Mesothelial cell of epicardium (in vitro differentiated cells): ENCODE measurements around the gene MCF2L2. TPM values are rescaled to one million over a fixed set of nuclear protein-coding genes. Genes with fewer than 3 reads are reported as not detected.

Experiments used
- DNase-seq, 2 experiments: peaks; one replicate each; pipeline ENCODE4 v3.0.0; 2021; ENCODE audit warnings: low spot score in 2 of 2; ENCODE audit not compliant: unreplicated experiment in 2 of 2
- H3K27ac Mint-ChIP-seq: 2 replicates; pipeline ENCODE4 v1.8.0; 2021; ENCODE audit warnings: mixed read lengths
- H3K27me3 Mint-ChIP-seq: 2 replicates; pipeline ENCODE4 v1.8.0; 2021; ENCODE audit warnings: low read depth, mixed read lengths
- H3K36me3 Mint-ChIP-seq: 2 replicates; pipeline ENCODE4 v1.8.0; 2021; ENCODE audit warnings: mixed read lengths
- H3K4me1 Mint-ChIP-seq: 2 replicates; pipeline ENCODE4 v1.8.0; 2021; ENCODE audit warnings: mixed read lengths
- H3K4me3 Mint-ChIP-seq: 2 replicates; pipeline ENCODE4 v1.8.0; 2021; ENCODE audit warnings: mild to moderate bottlenecking, moderate library complexity, mixed read lengths
- H3K9me3 Mint-ChIP-seq: 2 replicates; pipeline ENCODE4 v1.8.0; 2021; ENCODE audit warnings: mixed read lengths
- total RNA-seq: library from RNA; stranded (reverse); gene quantifications from 3 replicates; pipeline ENCODE4 v1.2.1, GENCODE V29; 2021
- TF ChIP-seq, protein P1 (sequence below): fragments of 200-600 bp; sonication (generic); IDR thresholded peaks from one replicate; pipeline ENCODE4 v1.5.0; 2021; ENCODE audit warnings: antibody characterized with exemption; ENCODE audit not compliant: unreplicated experiment

The MCF2L2 gene
- total RNA-seq, 1 donor from 2014 or later, result 3.4 TPM

- Mint-ChIP-seq H3K4me3 (no peak overlapping the region), H3K27me3 (no peaks in the 10 kb centered on the region), H3K27ac (no peak overlapping the region), H3K36me3 (no peaks in the 10 kb centered on the region), H3K9me3 (no peaks in the 10 kb centered on the region), H3K4me1 (peaks cover 5% of the 10 kb centered on the region)
- TF ChIP-seq, protein P1, sequence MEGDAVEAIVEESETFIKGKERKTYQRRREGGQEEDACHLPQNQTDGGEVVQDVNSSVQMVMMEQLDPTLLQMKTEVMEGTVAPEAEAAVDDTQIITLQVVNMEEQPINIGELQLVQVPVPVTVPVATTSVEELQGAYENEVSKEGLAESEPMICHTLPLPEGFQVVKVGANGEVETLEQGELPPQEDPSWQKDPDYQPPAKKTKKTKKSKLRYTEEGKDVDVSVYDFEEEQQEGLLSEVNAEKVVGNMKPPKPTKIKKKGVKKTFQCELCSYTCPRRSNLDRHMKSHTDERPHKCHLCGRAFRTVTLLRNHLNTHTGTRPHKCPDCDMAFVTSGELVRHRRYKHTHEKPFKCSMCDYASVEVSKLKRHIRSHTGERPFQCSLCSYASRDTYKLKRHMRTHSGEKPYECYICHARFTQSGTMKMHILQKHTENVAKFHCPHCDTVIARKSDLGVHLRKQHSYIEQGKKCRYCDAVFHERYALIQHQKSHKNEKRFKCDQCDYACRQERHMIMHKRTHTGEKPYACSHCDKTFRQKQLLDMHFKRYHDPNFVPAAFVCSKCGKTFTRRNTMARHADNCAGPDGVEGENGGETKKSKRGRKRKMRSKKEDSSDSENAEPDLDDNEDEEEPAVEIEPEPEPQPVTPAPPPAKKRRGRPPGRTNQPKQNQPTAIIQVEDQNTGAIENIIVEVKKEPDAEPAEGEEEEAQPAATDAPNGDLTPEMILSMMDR, result no peak
- no peak for DNase-seq
Observed at GRCh38 chr3:183317886-183318865, 110.2 kb downstream of the MCF2L2 start.

- DNase-seq, result no peak
- H3K9me3 Mint-ChIP-seq, result no peaks in the 10 kb centered on the region
- no peaks in the 10 kb centered on the region for H3K27me3 Mint-ChIP-seq
- no peaks in the 10 kb centered on the region for H3K36me3 Mint-ChIP-seq
- TF ChIP-seq, protein P1, result no peak
- peaks cover 5% of the 10 kb centered on the region for H3K4me1 Mint-ChIP-seq
- H3K4me3 Mint-ChIP-seq, result no peak overlapping the region
- no peak overlapping the region for H3K27ac Mint-ChIP-seq
Observed at GRCh38 chr3:183317271-183317670, 111.1 kb downstream of the MCF2L2 start.

GRCh38 chr3:183315739-183316138 lies 112.7 kb downstream of the MCF2L2 start:
- H3K36me3 Mint-ChIP-seq, result no peaks in the 10 kb centered on the region
- peaks cover 5% of the 10 kb centered on the region for H3K4me1 Mint-ChIP-seq
- H3K27ac Mint-ChIP-seq, result no peak overlapping the region
- no peak for DNase-seq
- TF ChIP-seq, protein P1, result no peak
- no peaks in the 10 kb centered on the region for H3K27me3 Mint-ChIP-seq
- H3K4me3 Mint-ChIP-seq, result no peak overlapping the region
- no peaks in the 10 kb centered on the region for H3K9me3 Mint-ChIP-seq

- Mint-ChIP-seq H3K4me1 (peaks cover 5% of the 10 kb centered on the region), H3K27me3 (no peaks in the 10 kb centered on the region), H3K9me3 (no peaks in the 10 kb centered on the region), H3K36me3 (no peaks in the 10 kb centered on the region), H3K27ac (peak overlapping the region; percentile 21), H3K4me3 (no peak overlapping the region)
- TF ChIP-seq, protein P1, result no peak
- DNase-seq, result no peak
Observed at GRCh38 chr3:183313764-183314163, 114.7 kb downstream of the MCF2L2 start.

- Mint-ChIP-seq H3K36me3 (no peaks in the 10 kb centered on the region), H3K4me1 (peaks cover 5% of the 10 kb centered on the region), H3K9me3 (no peaks in the 10 kb centered on the region), H3K27me3 (no peaks in the 10 kb centered on the region), H3K4me3 (no peak overlapping the region), H3K27ac (no peak overlapping the region)
- TF ChIP-seq, protein P1, result no peak
- no peak for DNase-seq
Observed at GRCh38 chr3:183313351-183313750, 115.1 kb downstream of the MCF2L2 start.
